SKM-1 treated with dmso at 0.1 percent for 144 hours (cell line): Measurements from ENCODE around the gene ANGPTL3.
A peak's percentile ranks its signal among the peaks of the same experiment; 100 is the strongest.
"Not testable (repeated sequence)": the region's sequence is repeated elsewhere in the genome, so short reads cannot be mapped to it uniquely, and the experiment has no call there.

Experiments
- DNase-seq: peaks from one replicate; lab custom pipeline; 2025; ENCODE audit not compliant: unreplicated experiment; lab: John Stamatoyannopoulos, UW

ANGPTL3 gene, protein sequence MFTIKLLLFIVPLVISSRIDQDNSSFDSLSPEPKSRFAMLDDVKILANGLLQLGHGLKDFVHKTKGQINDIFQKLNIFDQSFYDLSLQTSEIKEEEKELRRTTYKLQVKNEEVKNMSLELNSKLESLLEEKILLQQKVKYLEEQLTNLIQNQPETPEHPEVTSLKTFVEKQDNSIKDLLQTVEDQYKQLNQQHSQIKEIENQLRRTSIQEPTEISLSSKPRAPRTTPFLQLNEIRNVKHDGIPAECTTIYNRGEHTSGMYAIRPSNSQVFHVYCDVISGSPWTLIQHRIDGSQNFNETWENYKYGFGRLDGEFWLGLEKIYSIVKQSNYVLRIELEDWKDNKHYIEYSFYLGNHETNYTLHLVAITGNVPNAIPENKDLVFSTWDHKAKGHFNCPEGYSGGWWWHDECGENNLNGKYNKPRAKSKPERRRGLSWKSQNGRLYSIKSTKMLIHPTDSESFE

DNA sequence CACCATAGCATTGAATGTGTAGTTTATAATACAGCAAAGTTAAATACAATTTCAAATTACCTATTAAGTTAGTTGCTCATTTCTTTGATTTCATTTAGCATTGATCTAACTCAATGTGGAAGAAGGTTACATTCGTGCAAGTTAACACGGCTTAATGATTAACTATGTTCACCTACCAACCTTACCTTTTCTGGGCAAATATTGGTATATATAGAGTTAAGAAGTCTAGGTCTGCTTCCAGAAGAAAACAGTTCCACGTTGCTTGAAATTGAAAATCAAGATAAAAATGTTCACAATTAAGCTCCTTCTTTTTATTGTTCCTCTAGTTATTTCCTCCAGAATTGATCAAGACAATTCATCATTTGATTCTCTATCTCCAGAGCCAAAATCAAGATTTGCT, at the start of gene ANGPTL3:
ANGPTL3 (plus strand) TSS at position 240 of the 400 bp plus-strand sequence; CDS start at position 287, 47 bp downstream.
- DNase-seq: no peak

DNA sequence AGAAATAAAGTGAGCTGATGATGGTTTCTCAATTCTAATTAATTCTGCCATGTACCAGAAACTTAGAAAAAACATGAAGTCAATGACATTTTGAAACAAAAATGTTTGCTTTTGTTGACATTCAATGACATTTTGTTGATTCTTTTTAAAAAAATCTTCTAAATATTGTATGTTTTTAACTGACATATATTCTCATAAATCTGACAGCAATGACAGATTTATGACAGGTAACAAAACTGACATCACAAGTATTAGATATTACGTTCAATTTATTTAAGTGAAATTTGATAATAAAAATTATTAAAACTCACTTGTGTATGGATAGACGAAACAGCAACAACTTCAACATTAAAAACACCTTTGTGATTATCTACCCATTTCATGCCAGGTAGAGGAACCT, 36.0 kb upstream of the ANGPTL3 start:
- no peak for DNase-seq

DNA sequence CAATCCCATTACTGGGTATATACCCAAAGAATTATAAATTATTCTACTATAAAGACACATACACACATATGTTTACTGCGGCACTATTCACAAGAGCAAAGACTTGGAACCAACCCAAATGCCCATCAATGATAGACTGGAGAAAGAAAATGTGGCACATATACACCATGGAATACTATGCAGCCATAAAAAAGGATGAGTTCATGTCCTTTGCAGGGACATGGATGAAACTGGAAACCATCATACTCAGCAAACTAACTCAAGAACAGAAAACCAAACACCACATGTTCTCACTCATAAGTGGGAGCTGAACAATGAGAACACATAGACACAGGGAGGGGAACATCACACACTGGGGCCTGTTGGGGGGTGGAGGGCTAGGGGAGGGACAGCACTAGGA, 30.1 kb upstream of the ANGPTL3 start:
- not testable (repeated sequence) for DNase-seq

DNA sequence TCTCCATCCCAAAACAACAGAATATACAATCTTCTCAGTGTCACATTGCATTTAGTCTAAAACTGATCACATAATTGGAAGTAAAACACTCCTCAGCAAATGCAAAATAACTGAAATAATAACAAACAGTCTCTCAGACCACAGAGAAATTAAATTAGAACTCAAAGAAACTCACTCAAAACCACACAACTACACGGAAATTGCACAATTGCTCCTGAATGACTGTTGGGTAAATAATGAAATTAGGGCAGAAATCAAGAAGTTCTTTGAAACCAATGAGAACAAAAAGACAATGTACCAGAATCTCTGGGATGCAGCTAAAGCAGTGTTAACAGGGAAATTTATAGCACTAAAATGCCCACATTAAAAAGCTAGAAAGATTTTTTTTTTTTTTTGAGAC, 29.4 kb upstream of the ANGPTL3 start:
- DNase-seq: peak; percentile 2

DNA sequence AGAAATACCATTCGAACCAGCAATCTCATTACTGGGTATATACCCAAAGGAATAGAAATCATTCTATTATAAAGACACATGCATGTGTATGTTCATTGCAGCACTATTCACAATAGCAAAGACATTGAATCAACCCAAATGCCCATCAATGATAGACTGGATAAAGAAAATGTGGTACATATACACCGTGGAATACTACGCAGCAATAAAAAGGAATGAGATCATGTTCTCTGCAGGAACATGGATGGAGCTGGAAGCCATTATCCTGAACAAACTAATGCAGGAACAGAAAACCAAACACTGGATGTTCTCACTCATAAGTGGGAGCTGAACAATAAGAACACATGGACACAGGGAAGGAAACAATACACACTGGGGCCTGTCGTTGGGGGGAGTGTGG, 25.8 kb upstream of the ANGPTL3 start:
- DNase-seq: not testable (repeated sequence)

DNA sequence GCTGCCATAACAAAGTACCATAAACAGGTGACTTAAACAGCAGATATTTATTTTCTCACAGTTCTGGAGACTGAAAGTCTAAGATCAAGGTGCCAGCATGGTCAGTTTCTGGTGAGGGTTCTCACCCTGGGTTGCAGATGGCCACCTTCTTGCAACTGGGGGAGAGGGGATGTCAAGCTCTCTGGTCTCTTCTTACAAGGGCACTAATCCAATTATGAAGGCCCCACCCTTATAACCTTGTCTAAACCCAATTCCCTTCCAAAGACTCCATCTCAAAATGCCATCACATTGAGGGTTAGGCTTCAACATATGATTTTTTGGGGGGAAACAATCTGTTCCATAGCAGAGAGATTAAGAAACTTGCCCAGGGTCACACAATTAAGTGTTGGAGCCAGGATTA, 24.8 kb upstream of the ANGPTL3 start:
- no peak for DNase-seq

DNA sequence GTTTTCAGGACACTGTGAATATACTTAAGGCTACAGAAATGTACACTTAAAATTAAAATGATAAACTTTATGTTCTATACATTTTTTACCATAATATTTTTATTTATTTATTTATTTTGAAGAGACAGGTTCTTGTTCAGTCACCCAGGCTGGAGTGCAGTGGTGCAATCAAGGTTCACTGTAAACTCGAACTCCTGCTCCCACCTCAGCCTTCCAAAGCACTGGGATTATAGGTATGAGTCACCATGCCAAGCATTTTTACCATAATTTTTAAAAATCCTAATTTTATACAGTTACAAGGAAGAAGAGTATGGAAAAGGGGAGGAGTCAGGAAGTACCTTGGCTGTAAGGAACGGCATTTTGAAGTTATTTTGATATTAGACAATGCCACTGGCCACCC, 23.6 kb upstream of the ANGPTL3 start:
- no peak for DNase-seq

DNA sequence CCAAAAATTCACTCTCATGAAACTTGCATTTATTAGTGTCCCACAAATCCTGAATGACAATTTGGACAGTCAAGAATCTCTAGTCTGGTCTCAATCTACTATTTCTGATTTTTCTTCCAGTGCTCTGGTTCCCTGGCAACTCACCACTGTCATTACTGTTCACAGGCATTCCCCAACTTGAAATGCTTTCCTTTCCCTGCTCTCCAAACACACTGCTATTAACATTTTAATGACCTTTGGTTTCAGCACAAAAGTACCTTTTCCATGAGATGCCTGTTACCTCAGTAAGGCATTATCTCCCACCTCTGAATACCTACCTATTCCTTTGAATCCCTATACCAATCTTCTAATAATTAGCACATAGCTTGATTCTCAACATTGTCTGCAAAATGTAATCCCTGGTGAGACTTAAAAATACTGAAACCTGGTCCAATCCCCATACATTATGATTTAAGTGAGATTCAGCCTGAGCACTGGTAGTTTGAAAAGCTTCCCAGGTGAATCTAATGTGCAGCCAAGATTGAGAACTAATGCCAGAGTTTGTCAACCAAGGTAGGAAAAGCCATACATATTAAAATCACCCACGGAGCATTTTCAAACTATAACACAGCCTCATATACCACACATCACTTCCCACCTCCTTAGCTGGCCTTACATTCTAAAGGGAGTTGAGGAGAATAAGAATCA, 11.7 kb upstream of the ANGPTL3 start:
- DNase-seq: no peak

DNA sequence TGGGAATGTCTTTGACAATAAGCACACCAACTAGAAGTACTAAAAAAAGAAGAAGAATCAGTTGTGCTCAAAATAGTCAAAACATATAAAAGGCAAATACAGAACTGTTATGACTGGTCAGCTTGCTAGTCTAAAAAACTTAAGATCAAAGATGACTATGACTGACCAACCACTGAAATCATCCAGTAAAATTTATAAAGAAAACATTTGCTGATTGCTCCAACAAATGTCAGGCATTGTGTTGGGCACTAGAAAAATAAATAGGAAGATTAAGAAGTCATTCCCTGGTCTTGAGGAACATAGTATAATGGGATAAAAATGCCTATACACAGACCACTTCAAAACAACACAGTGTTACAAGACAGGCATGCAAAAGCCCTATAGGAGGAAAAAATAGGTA, 9.3 kb upstream of the ANGPTL3 start:
- no peak for DNase-seq

DNA sequence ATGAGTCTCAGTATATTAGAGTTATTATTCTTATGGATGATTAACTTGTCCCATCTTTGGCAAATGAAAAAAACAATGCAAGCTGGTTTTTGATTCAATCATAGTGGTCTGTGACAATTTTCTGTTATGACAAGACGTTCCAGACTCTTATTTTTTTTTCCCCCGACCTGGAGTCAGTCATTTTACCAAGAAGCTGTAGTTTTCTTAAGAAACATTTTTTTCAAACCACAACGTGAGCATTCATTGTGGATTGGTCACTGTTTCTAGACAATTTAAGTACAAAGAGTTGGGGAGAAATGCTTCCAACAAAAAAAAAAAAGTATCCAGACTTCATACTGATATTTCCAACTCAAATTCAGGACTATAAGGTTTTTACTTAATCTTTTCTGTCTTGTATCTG, 8.0 kb upstream of the ANGPTL3 start:
- DNase-seq: no peak

DNA sequence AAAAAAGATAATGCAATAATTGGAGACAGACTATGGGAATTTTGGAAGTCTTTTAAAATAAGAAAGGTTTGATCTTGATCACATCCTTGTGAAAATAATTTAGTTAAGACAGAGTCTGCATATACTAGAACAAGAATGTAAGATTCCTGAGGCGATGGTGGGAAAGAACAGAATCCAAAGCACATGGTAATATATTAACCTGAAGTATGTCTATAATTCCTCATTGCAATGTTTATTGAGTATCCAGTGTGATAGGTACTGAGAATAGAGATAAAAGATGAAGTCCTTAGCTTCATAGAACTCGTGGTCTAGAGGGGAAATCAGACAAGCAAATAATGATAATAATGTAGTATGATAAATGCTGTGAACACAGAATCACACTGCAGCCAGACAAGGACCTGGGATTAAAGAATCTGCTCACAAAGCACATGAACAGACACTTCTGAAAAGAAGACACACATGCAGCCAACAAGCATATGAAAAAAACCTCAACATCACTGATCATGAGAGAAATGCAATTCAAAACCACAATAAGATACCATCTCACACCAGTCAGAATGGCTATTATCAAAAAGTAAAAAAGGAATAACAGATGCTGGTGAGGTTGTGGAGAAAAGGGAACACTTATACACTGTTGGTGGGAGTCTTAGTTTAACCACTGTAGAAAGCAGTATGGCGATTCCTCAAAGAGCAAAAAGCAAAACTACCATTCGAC, 6.9 kb upstream of the ANGPTL3 start:
- no peak for DNase-seq

DNA sequence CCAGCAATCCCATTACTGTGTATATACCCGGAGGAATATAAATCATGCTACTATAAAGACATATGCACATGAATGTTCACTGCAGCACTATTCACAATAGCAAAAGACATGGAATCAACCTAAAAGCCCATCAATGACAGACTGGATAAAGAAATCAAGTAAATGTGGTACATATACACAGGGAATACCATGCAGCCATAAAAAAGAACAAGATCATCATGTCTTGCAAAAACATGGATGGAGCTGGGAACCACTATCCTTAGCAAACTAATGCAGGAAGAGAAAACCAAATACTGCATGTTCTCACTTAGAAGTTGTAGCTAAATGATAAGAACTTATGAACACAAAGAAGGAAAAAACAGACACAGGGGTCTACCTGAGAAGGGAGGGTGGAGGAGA, 6.4 kb upstream of the ANGPTL3 start:
- no peak for DNase-seq

DNA sequence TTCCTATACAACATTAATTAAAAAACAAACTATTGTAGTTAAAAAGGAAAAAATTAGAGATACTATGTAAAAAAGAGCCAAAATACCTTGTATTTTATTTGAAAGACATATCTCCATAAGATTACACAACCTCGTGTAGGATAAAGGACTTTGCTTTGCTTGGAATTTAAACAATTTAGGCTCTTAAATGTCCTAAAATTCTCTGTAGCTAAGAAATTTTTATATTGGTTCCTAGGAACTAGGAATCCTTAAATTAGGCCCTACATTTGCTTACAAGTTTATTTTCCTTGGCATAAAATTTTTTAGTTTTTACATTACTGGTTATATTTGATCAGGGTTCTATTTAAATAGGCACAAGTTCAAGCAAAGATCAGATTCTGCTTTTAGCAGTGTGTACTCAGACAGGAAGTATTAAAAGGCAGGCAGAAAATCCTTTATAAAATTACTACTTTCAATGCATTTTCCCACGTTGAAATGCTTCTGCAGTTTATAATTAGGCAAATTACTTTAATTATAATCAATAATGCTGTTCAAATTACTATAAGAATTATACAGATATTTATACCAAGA, 3.4 kb upstream of the ANGPTL3 start:
- DNase-seq: no peak

DNA sequence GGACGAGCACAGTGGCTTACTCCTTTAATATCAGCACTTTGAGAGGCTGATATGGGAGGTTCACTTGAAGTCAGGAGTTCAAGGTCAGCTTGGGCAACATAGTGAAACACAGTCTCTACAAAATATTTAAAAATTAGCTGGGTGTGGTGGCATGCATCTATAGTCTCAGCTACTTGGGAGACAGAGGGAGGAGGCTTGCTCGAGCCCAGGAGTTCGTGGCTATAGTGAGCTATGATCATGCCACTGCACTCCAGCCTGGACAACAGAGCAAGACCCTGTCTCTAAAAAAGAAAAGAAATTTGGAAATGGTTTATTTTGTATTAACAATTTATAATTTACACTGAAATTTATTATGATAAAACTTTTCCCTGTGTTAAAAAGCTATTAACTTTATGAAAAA, 1.7 kb upstream of the ANGPTL3 start:
- no peak for DNase-seq

DNA sequence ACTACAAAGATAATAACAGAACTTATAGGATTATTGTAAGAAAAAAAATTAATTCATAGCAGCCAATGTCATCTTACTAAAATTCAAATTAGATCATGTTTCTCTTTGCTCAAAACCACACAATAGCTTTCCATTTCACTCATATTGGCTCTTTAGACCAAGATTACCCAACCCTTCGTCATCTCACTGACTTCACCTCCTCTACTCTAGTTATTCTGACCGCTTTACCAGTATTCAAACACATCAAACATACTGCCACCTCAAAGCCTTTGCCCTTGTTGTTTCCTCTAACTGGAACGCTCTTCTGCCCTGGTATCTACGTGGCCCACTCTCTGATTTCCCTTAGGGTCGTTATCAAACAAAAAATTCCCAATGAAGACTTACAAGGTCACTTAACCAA, 1.7 kb downstream of the ANGPTL3 start:
- DNase-seq: no peak

DNA sequence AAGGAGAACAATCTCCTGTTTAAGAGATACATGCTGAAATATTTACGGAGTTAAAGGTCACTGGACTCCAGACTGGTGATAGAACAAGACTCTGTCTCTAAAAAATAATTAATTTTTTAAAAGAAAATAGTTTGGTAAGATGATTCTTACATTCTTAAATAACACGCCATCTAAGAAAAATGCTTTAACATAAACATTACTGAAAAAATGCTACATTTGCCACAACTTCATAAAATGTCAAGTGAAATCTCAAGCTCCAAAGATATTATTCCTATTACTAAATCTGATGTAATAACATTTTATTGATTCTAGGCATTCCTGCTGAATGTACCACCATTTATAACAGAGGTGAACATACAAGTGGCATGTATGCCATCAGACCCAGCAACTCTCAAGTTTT, 4.1 kb downstream of the ANGPTL3 start:
- DNase-seq: no peak

DNA sequence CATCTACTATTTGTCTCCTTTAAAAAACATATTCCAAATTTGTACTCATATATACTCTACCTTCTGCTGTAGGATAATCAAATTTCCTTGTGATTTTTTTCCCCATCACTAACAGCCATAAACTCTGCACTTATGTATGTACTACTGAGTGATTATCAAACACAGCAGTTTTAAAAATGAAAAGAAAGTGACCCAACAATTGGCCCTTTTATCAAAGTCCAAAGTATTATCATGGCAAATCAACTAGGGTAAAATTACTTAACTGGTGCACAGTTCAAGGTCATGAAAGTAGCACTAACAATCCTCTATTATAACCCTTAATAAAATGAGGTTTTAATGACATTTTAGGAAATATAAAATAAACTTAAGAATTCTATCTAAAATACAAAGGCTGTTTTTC, 11.6 kb downstream of the ANGPTL3 start:
- no peak for DNase-seq

DNA sequence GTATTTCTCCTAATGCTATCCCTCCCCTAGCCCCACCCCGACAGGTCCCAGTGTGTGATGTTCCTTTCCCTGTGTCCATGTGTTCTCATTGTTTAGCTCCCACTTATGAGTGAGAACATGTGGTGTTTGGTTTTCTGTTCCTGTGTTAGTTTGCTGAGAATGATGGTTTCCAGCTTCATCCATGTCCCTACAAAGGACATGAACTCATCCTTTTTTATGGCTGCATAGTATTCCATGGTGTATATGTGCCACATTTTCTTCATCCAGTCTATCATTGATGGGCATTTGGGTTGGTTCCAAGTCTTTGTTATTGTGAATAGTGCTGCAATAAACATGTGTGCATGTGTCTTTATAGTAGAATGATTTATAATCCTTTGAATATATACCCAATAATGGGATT, 13.3 kb downstream of the ANGPTL3 start:
- not testable (repeated sequence) for DNase-seq

DNA sequence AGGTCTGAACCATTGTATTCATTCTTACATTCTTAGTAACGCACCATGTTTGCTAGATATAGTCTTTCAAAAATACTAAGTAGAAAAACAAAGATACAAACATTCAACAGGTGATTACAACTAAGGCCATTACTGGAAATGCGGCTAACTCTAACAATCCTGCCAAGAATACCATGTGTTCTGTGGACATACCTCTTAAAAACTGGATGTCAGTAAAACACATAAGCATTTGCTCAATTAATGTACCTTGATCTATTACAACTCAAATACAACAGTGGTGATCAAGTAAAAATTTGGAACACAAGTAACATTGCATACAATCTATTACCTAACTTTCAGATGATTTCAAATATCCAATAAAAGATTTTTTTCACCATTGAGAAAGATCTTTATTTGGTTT, 15.4 kb downstream of the ANGPTL3 start:
- no peak for DNase-seq

DNA sequence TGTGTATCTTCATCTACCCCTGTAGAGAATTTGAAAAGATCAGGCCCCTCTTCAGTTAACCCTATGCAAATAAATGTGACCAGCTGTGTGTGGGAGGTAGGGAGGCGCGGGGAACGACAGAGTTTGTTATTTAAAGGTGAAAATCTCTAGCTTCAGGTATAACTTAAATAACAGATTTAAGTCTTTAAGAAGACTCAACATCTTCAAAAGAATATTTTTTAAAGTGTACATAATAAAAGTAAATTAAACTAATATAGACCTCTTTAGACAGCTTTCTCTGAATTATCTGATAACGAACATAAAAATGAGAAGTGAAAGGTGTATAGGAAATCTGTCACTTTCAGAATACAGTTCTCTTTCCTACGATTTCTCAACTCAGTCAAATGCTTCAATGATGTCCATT, 16.0 kb downstream of the ANGPTL3 start:
- no peak for DNase-seq

DNA sequence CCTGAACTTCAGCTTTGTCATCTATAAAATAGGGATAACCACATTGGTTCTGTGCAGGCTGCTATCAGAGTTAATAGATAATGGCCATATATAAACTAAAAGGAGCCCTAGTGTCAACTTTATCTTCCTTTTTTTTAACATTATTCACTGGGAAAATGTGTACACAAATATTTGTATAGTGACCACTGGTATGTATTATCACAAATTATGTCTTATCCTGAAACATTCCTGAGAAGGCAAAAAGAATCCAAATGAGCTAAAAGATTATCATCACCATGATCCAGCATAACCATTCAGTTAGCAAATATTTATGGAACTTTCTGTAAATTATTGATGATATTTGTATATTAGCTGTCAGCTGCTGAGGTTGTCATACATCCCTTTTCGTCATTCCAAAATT, 16.6 kb downstream of the ANGPTL3 start:
- no peak for DNase-seq

DNA sequence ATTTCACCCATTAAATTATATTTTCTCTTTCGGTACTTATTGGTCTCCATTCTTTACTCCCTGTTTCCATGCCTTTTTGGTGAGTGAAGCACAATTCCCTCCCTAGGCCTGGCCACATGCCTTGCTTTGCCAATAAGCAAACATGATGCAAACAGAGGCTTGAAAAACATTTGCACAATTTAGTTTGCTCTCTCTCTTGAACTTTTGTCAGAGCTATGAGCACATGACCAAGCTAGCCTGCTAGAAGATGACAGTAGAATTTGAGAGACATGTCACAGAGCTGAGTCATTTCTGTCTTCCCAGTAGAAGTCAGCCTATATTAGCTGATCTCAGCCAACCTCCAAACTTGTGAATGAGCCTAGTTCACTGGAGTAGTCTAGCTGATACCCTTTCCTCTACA, 24.6 kb downstream of the ANGPTL3 start:
- no peak for DNase-seq
